Fibroblast of pulmonary artery (primary cell): Measurements from ENCODE around the gene FRRS1.

ENCODE experiments used
- DNase-seq: peaks from one replicate; pipeline ENCODE4 v3.0.0-alpha.2; 2010; ENCODE audit warnings: low read depth
- H3K4me3 ChIP-seq: replicated peaks from 2 replicates; pipeline ENCODE4 v1.5.1; 2011; ENCODE audit warnings: low read depth, mild to moderate bottlenecking, control low read depth, low read length, moderate library complexity
- CTCF ChIP-seq: IDR thresholded peaks from 2 replicates; pipeline ENCODE4 v1.5.1; 2011; ENCODE audit warnings: mild to moderate bottlenecking, control low read depth, low read length, inconsistent platforms; ENCODE audit errors: missing control alignments

Gene FRRS1

GRCh38 chr1:99674115-99675064, 92.0 kb downstream of the FRRS1 start:
- no peak for DNase-seq
- no peak for TF ChIP-seq CTCF
- no peak overlapping the region for H3K4me3 ChIP-seq

GRCh38 chr1:99673315-99673714, 93.1 kb downstream of the FRRS1 start:
- TF ChIP-seq CTCF = no peak
- H3K4me3 ChIP-seq = no peak overlapping the region
- DNase-seq = no peak

GRCh38 chr1:99672530-99673213, 93.8 kb downstream of the FRRS1 start:
- DNase-seq = peak; percentile 52
- H3K4me3 ChIP-seq = no peak overlapping the region
- no peak for TF ChIP-seq CTCF

- TF ChIP-seq CTCF = no peak
- H3K4me3 ChIP-seq = no peak overlapping the region
- no peak for DNase-seq
Observed at GRCh38 chr1:99672038-99672437, 94.4 kb downstream of the FRRS1 start.

- no peak for TF ChIP-seq CTCF
- DNase-seq = no peak
- no peak overlapping the region for H3K4me3 ChIP-seq
Observed at GRCh38 chr1:99670583-99670982, 95.9 kb downstream of the FRRS1 start.

- no peak for TF ChIP-seq CTCF
- no peak for DNase-seq
- no peak overlapping the region for H3K4me3 ChIP-seq
Observed at GRCh38 chr1:99669821-99670220, 96.6 kb downstream of the FRRS1 start.
